Forelimb muscle (tissue), 1 donor: ENCODE data around the gene NFILZ. TPM values are rescaled to one million over a fixed set of nuclear protein-coding genes. Genes with fewer than 3 reads are reported as not detected.

Source experiments
- DNase-seq: peaks from one replicate; pipeline ENCODE4 v3.0.0-alpha.2; 2013; ENCODE audit warnings: low read depth
- polyA plus RNA-seq: library from polyadenylated mRNA; unstranded; fragments of 120-200 nt; gene quantifications from one replicate; pipeline ENCODE4 v1.2.1, GENCODE V29; 2013; ENCODE audit not compliant: insufficient read length

The NFILZ gene
- polyA plus RNA-seq, 1 donor: not detected

- DNase-seq: no peak
Observed at GRCh38 chr19:8641908-8642547, 11.6 kb downstream of the NFILZ start.

DNA sequence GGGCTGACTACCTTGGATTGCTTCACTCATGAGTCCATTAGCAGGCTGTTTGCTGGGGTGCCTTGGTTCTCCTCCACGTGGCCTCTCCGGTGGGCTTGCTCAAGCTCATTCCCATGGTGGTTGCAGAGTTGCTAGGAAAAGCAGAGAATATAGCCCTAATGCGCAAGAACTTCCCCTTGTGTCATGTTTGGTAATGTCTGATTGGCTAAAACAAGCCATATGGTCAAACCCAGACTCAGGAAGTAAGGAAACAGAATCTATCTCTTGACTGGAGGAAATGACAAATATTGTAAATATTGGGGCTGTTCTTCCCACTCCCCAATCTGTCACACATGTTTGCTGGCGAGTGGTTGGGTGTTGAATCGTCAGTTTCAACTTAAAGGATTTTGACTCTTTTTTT, 12.1 kb downstream of the NFILZ start:
- DNase-seq: no peak

- no peak for DNase-seq
Observed at GRCh38 chr19:8643860-8644653, 13.6 kb downstream of the NFILZ start.

DNA sequence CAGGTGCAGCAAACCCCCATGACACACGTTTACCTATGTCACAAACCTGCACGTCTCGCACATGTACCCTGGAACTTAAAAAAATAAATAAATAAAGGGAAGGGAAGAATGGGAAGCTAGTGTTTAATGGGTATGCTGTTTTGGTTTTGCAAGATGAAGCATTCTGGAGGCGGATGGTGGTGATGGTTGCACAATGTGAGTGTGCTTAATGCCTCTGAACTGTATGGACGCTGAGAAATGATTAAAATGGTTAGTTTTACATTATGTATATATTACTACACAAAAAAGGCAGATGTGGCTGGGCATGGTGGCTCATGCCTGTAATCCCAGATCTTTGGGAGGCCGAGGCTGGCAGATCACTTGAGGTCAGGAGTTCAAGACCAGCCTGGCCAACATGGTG, 17.8 kb downstream of the NFILZ start:
- no peak for DNase-seq

GRCh38 chr19:8654591-8655339, 24.3 kb downstream of the NFILZ start:
- DNase-seq: no peak

- no peak for DNase-seq
Observed at GRCh38 chr19:8655340-8655709, 24.9 kb downstream of the NFILZ start.

- DNase-seq: no peak
Observed at GRCh38 chr19:8657869-8658268, 27.4 kb downstream of the NFILZ start.

DNA sequence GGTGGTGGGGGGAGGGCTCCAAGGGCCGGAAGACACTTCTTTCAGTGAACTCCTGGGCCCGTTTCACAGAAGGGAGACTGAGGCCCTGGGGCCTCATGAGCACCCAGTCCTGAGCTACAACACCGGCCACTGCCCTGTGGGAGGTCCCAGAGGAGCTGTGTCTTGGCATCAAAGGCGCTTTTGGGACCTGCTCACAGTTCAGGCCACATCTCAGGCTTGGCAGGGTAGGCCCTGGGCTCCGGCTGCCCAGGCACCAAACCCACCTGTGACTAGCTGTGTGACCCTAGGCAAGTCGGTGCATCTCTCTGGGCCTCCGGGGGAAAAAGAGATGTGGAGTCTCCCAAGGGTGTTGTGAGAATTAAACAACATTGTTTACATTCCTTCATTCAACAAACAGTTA, 29.5 kb downstream of the NFILZ start:
- no peak for DNase-seq

DNA sequence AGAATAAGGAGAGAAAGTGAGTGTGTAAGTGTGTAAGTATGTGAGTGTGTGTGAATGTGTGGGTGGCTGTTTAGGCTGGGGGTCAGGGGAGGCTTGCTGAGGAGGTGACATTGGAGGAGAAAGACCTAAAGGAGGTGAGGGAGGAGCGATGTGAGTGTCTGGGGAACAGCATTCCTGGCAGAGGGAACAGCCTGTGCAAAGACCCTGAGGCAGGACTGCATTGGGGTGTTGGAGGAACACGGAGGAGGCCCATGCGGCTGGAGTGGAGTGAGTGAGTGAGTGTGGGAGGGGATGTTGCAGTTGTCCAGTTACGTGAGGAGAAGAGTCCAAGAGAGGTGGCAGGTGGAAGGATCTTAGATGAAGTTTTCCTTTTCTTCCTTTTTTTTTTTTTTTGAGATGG, 31.8 kb downstream of the NFILZ start:
- no peak for DNase-seq

DNA sequence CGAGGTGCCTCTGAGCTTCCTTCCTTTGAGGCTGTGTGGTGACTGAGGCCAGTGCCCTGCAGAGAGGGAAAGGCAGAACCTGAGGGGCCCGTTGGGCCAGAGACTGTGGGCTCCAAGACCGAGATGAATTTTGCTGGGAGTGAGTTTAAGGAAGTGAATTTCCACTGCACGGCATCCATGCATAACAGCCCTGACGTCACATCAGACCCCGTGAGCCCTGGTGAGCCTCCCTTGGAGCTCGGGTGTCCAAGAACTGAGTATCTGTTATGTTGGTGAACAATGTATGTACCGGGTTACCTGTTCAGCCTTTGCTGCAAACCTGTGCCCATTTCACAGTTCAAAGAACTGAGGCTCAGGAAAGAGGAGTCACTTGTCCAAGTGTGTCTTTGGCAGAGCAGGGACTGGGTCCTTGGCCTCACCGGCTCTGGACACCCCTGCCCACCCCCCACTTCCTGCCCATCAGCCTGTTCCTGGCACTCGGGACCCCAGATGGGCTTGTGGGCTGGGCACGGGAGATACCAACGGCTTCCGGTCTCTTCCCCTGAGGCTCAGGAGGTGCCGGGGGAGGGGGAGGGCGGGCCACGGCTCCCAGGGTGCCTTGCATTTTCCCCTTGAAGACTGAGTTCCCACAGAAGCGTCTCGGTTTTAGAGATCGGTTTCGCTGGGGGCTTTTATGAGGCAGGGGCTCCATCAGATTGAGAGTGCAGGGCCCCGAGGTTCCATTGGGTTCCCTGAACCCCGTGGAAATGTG, 33.7 kb downstream of the NFILZ start:
- DNase-seq: no peak

DNA sequence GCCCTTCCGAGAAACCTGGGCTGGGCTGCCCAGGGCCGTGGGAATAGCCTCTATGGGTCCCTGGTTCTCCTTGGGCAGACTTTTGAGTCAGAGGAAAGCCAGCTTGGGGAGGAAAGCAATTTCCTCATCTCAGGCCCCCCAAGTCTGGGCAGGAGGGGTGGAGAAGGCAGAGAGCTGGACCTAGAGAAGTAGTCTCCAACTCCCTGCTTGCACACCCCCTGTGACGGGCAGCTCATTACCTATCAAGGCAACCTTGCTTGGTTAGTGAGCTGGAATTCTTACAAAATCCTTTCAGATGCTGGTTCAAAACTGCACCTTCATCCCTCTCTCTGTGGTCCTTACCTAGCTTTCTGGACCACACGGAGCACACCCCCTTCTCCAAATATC, 34.2 kb downstream of the NFILZ start:
- no peak for DNase-seq

DNA sequence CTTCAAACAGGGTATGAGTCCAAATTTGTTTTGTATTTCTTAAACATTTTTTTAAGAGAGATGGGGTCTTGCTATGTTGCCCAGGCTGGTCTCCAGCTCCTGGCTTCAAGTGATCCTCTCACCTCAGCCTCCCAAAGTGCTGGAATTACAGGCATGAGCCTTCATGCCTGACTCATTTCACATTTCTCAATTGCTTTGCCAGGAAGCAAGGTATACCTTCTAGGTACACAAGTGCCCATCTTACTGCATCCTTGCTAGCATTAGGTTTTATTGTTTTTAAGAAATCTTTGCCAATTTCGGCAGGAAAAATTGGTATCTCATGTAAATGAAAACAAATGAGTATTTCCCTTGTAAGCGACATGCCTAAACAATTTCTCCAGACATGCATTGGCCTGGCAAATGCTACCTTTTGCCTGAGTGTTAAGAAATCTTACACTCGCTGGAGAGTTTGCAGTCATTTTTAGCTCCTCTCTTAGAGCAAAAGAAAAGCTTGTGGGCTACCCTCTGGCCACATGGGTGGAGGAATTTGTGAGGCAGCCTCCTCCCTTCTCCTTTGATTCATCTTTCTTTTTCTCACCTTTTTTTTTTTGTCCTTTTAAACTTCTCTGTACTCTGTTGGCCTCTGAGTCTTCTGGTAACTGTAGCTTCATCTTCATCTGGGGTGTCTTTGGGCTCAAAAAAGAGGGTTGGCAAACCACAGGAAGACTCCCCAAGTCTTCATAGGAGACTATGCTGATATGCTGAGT, 35.2 kb downstream of the NFILZ start:
- DNase-seq: no peak

- DNase-seq: no peak
Observed at GRCh38 chr19:8666814-8667405, 36.5 kb downstream of the NFILZ start.

DNA sequence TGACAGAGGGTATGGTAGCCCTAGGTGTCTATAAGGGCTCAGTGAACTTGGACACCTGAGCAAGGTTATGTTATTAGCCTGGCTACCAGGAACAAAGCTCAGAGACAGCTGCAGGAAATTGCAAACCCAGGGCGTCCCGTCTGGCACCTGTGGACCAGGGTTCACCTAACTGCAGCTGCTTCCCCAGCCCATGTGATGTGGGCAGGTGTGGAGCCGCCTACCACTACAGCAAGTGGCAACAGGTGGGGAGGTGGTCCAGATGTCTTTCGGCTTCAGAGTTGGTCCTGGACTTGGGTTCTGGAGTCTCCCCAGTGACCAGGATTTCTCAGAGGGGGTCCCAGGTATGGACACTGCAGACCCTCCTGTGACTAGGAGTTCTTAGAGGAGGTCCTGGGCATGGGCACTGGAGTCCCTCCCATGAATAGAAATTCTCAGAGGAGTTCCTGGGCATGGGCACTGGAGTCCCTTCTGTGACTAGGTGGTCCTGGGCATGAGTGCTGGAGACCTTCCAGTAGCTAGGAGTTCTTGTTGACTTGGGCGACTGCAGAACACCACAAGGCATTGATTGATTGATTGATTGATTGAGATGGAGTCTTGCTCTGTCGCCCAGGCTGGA, 43.0 kb downstream of the NFILZ start:
- no peak for DNase-seq

GRCh38 chr19:8675066-8675465, 44.6 kb downstream of the NFILZ start:
- no peak for DNase-seq

DNA sequence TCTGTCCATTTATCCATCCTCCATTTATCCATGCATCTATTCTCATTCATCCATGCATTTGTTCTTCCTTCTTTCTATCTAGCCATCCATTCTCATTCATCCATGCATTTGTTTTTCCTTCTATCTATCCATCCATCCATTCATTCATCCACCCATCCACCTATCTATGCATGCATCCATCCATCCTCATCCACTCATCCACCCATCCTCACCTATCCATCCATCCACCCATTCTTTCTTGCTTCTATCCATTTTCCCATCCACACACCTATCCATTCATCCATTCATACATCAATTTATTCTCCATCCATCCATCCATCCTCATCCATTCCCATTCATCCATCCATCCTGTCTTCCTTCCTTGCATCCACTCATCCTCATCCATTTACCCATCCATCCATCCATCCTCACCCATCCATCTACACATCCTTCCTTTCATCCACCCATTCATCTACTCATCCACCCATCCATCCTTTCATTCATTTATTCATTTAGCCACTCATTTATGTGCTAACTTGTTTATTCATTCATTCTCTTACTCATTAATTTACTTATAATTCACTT, 47.9 kb downstream of the NFILZ start:
- DNase-seq: no peak
